Stimulated activated effector memory CD8-positive, alpha-beta T cell treated with anti-CD3 and anti-CD28 coated beads, Interleukin-12 subunit alpha, Interleukin-12 subunit beta, amount 100 ng/mL, for 72 hours (primary cell): ENCODE measurements around the gene SCARB1.

Source experiments
- ATAC-seq: fragments of 150-1000 bp; cut with Tn5 transposase; 2 replicates; pipeline ENCODE4 v1.10.0; 2021
- DNase-seq, 2 donors: peaks; one replicate each; pipeline ENCODE4 v3.0.0; 2021 to 2022; ENCODE audit warnings: low spot score in 2 of 2
- H3K27ac Mint-ChIP-seq: one replicate; pipeline ENCODE4 v1.8.0; 2022; ENCODE audit warnings: mild to moderate bottlenecking, mixed read lengths
- H3K36me3 Mint-ChIP-seq: one replicate; pipeline ENCODE4 v1.8.0; 2022; ENCODE audit warnings: mild to moderate bottlenecking, mixed read lengths
- H3K4me1 Mint-ChIP-seq: one replicate; pipeline ENCODE4 v1.8.0; 2022; ENCODE audit warnings: mixed read lengths
- H3K4me3 Mint-ChIP-seq: one replicate; pipeline ENCODE4 v1.8.0; 2022; ENCODE audit warnings: mild to moderate bottlenecking, mixed read lengths
- H3K9me3 Mint-ChIP-seq: one replicate; pipeline ENCODE4 v1.8.0; 2022; ENCODE audit warnings: mixed read lengths

SCARB1 gene

GRCh38 chr12:124744273-124744640, 119.4 kb downstream of the SCARB1 start:
- H3K36me3 Mint-ChIP-seq, result no peaks in the 10 kb centered on the region
- no peak overlapping the region for H3K4me3 Mint-ChIP-seq
- no peaks in the 10 kb centered on the region for H3K9me3 Mint-ChIP-seq
- H3K4me1 Mint-ChIP-seq, result peaks cover 21% of the 10 kb centered on the region
- ATAC-seq (no peak), DNase-seq (no peak)
- no peak overlapping the region for H3K27ac Mint-ChIP-seq

GRCh38 chr12:124743479-124744272, 120.0 kb downstream of the SCARB1 start:
- Mint-ChIP-seq H3K27ac (no peak overlapping the region), H3K4me3 (no peak overlapping the region), H3K36me3 (no peaks in the 10 kb centered on the region), H3K4me1 (peaks cover 21% of the 10 kb centered on the region), H3K9me3 (no peaks in the 10 kb centered on the region)
- ATAC-seq (no peak), DNase-seq (no peak)

- DNase-seq, result no peak
- Mint-ChIP-seq H3K9me3 (no peaks in the 10 kb centered on the region), H3K27ac (no peak overlapping the region), H3K4me3 (no peak overlapping the region), H3K36me3 (no peaks in the 10 kb centered on the region), H3K4me1 (peaks cover 22% of the 10 kb centered on the region)
- ATAC-seq, result no peak
These were observed 121.0 kb downstream of the SCARB1 start for GRCh38 chr12:124742678-124743077.

GRCh38 chr12:124742111-124742510, 121.6 kb downstream of the SCARB1 start:
- H3K4me3 Mint-ChIP-seq, result no peak overlapping the region
- peaks cover 28% of the 10 kb centered on the region for H3K4me1 Mint-ChIP-seq
- no peaks in the 10 kb centered on the region for H3K9me3 Mint-ChIP-seq
- DNase-seq, result no peak
- ATAC-seq, result no peak
- peaks cover 1% of the 10 kb centered on the region for H3K36me3 Mint-ChIP-seq
- no peak overlapping the region for H3K27ac Mint-ChIP-seq

GRCh38 chr12:124741211-124741610, 122.5 kb downstream of the SCARB1 start:
- ATAC-seq, result no peak

GRCh38 chr12:124740691-124741137, 123.0 kb downstream of the SCARB1 start:
- DNase-seq (no peak), ATAC-seq (peak; percentile 41)
- peaks cover 34% of the 10 kb centered on the region for H3K4me1 Mint-ChIP-seq
- peak overlapping the region; percentile 10 for H3K27ac Mint-ChIP-seq
- H3K9me3 Mint-ChIP-seq, result no peaks in the 10 kb centered on the region
- no peak overlapping the region for H3K4me3 Mint-ChIP-seq
- peaks cover 12% of the 10 kb centered on the region for H3K36me3 Mint-ChIP-seq

More at GRCh38 chr12:124741211-124741610, 122.5 kb downstream of the SCARB1 start:
- no peak overlapping the region for H3K4me3 Mint-ChIP-seq
- H3K36me3 Mint-ChIP-seq, result peaks cover 10% of the 10 kb centered on the region
- DNase-seq, result no peak
- H3K4me1 Mint-ChIP-seq, result peaks cover 35% of the 10 kb centered on the region
- H3K9me3 Mint-ChIP-seq, result no peaks in the 10 kb centered on the region
- peak overlapping the region; percentile 10 for H3K27ac Mint-ChIP-seq

GRCh38 chr12:124739953-124740561, 123.6 kb downstream of the SCARB1 start:
- DNase-seq, result no peak
- peaks cover 34% of the 10 kb centered on the region for H3K4me1 Mint-ChIP-seq

GRCh38 chr12:124738636-124739467, 124.8 kb downstream of the SCARB1 start:
- Mint-ChIP-seq H3K4me3 (no peak overlapping the region), H3K36me3 (peaks cover 12% of the 10 kb centered on the region), H3K4me1 (peaks cover 39% of the 10 kb centered on the region), H3K9me3 (no peaks in the 10 kb centered on the region), H3K27ac (no peak overlapping the region)
- DNase-seq, result no peak
- ATAC-seq, result no peak

More at GRCh38 chr12:124739953-124740561, 123.6 kb downstream of the SCARB1 start:
- Mint-ChIP-seq H3K36me3 (peaks cover 12% of the 10 kb centered on the region), H3K4me3 (no peak overlapping the region), H3K9me3 (no peaks in the 10 kb centered on the region), H3K27ac (no peak overlapping the region)
- no peak for ATAC-seq

GRCh38 chr12:124737772-124738635, 125.7 kb downstream of the SCARB1 start:
- DNase-seq (no peak), ATAC-seq (no peak)
- H3K9me3 Mint-ChIP-seq, result no peaks in the 10 kb centered on the region
- no peak overlapping the region for H3K4me3 Mint-ChIP-seq
- H3K36me3 Mint-ChIP-seq, result peaks cover 12% of the 10 kb centered on the region
- no peak overlapping the region for H3K27ac Mint-ChIP-seq
- H3K4me1 Mint-ChIP-seq, result peaks cover 39% of the 10 kb centered on the region

GRCh38 chr12:124737040-124737419, 126.6 kb downstream of the SCARB1 start:
- Mint-ChIP-seq H3K36me3 (peaks cover 12% of the 10 kb centered on the region), H3K4me3 (no peak overlapping the region), H3K27ac (peak overlapping the region; percentile 74), H3K4me1 (peaks cover 39% of the 10 kb centered on the region), H3K9me3 (no peaks in the 10 kb centered on the region)
- ATAC-seq (no peak), DNase-seq (no peak)

- Mint-ChIP-seq H3K36me3 (peaks cover 12% of the 10 kb centered on the region), H3K4me3 (no peak overlapping the region), H3K4me1 (peaks cover 39% of the 10 kb centered on the region), H3K9me3 (no peaks in the 10 kb centered on the region), H3K27ac (peak overlapping the region; percentile 74)
- peak; percentile 61 for ATAC-seq
- no peak for DNase-seq
These were observed 127.3 kb downstream of the SCARB1 start for GRCh38 chr12:124736115-124737039.

GRCh38 chr12:124734224-124734788, 129.4 kb downstream of the SCARB1 start:
- Mint-ChIP-seq H3K36me3 (peaks cover 12% of the 10 kb centered on the region), H3K9me3 (no peaks in the 10 kb centered on the region), H3K27ac (no peak overlapping the region), H3K4me1 (peaks cover 25% of the 10 kb centered on the region), H3K4me3 (no peak overlapping the region)
- no peak for ATAC-seq
- no peak for DNase-seq

GRCh38 chr12:124733086-124733485, 130.6 kb downstream of the SCARB1 start:
- H3K9me3 Mint-ChIP-seq, result no peaks in the 10 kb centered on the region
- DNase-seq, result no peak
- no peak overlapping the region for H3K27ac Mint-ChIP-seq
- no peak for ATAC-seq
- H3K4me3 Mint-ChIP-seq, result no peak overlapping the region
- H3K36me3 Mint-ChIP-seq, result peaks cover 12% of the 10 kb centered on the region
- peaks cover 25% of the 10 kb centered on the region for H3K4me1 Mint-ChIP-seq
